Measurements from ENCODE around the gene LST1. TPM values are rescaled to one million over a fixed set of nuclear protein-coding genes. Genes with fewer than 3 reads are reported as not detected.

The LST1 gene
- total and polyA plus RNA-seq, 9 donors = 5.0 to 9.0 (median 7.0) TPM

DNA sequence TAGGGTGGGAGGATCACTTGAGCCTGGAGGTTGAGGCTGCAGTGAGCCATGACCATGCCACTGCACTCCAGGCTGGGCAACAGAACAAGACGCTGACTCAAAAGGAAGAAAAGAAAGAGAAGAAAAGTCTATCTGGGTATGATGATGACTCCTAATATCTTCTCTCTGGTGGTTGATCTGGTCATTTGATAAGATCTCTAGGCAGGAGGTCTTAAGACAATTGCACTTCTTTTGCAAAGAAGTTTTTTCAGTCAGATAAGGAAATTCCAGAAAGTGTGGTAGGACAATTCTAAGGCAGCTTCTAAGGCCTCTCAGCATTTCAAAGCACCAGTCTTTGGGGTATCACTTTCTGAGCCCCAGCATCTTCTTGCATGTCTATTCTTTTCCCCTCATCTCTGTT, 21.2 kb downstream of the LST1 start:
- H3K27me3 ChIP-seq (ENCODE audit: control insufficient read depth, insufficient read depth, low read length) = no peaks in the 10 kb centered on the region
- no peaks in the 10 kb centered on the region for H3K4me1 ChIP-seq (ENCODE audit: control insufficient read depth, insufficient read depth, low read length)
- no peaks in the 10 kb centered on the region for H3K9me3 ChIP-seq (replicated peaks; ENCODE audit: control insufficient read depth, low read depth, low read length)
- no peak overlapping the region for H3K27ac ChIP-seq (ENCODE audit: low read length)
- no peak for DNase-seq
- H3K4me3 ChIP-seq (ENCODE audit: low read length) = no peak overlapping the region
- no CpG with 5 or more reads among the region's 1 CpG for WGBS (ENCODE audit: insufficient coverage)
- no peaks in the 10 kb centered on the region for H3K36me3 ChIP-seq (ENCODE audit: control insufficient read depth, insufficient read depth, low read length)

DNA sequence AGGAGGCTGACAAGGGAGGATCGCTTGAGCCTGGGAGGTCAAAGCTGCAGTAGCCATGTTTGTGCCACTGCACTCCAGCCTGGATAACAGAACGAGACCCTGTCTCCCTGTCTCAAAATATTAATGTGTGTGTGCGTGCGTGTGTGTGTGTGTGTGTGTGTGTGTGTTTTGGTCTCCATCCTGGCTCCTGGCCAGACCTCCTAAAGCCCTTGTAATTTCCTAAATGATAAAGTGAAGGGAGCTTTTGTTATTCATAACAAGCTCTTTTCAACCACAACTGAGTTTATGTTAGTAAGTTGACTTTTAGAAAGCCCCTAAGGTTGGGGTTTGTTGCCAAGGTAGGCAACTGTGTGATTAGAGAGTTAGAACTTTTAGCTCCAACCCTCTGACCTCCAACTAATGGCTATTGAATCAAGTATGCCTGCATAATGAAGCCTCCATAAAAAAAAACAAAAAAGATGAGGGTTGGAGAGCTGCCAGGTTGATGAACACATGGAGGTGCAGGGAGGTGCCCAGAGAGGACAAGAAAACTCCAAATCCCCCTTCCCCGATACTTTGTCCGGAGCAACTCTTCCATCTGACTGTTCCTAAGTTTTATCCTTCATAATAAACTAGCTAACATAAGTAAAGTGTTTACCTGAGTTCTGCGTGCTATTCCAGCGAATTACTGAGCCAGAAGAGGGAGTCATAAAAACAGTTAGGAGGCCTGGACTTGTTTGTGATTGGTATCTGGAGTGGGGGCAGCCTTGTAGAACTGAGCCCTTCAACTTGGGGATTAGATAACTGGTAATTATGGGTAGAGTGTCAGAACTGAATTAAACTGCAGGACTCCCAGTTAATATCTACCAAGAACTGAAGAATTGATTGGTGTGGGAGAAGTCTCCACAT, 23.7 kb downstream of the LST1 start:
- no peak overlapping the region for H3K4me3 ChIP-seq (ENCODE audit: low read length)
- no peak for DNase-seq
- 63% methylated on average over 3 of the region's 8 CpGs for WGBS (ENCODE audit: insufficient coverage)

DNA sequence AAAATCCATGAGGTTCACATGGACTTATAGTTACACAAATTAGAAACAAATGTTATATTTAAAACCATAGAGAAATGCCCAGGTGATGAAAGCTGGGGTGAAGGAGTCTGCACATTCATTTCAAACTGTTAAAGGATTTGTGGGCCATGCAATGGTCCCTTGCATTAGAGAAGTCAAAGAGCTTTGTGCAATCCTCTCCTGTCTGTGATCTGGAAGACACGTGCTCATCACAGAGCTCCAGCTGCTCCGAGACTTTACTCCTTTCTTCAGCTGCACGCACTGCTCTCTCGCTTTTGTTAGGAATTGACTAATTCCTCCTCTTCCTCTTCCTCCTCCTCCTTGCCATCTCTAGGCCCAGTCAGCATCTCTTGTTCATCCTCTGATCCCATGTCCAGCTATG, 24.9 kb downstream of the LST1 start:
- no peaks in the 10 kb centered on the region for H3K36me3 ChIP-seq (ENCODE audit: control insufficient read depth, insufficient read depth, low read length)
- peak; percentile 56 for DNase-seq
- H3K4me3 ChIP-seq (ENCODE audit: low read length) = no peak overlapping the region
- H3K9me3 ChIP-seq (replicated peaks; ENCODE audit: control insufficient read depth, low read depth, low read length) = no peaks in the 10 kb centered on the region
- 35% methylated on average over 4 of the region's 4 CpGs for WGBS (ENCODE audit: insufficient coverage)
- H3K4me1 ChIP-seq (ENCODE audit: control insufficient read depth, insufficient read depth, low read length) = no peaks in the 10 kb centered on the region
- H3K27ac ChIP-seq (ENCODE audit: low read length) = peak overlapping the region; percentile 7
- peaks cover 2% of the 10 kb centered on the region for H3K27me3 ChIP-seq (ENCODE audit: control insufficient read depth, insufficient read depth, low read length)

More for the DNA sequence above, 23.7 kb downstream of the LST1 start:
- Histone ChIP-seq H3K36me3 (ENCODE audit: control insufficient read depth, insufficient read depth, low read length) (no peaks in the 10 kb centered on the region), H3K4me1 (ENCODE audit: control insufficient read depth, insufficient read depth, low read length) (no peaks in the 10 kb centered on the region), H3K27me3 (ENCODE audit: control insufficient read depth, insufficient read depth, low read length) (peaks cover 2% of the 10 kb centered on the region), H3K9me3 (replicated peaks; ENCODE audit: control insufficient read depth, low read depth, low read length) (no peaks in the 10 kb centered on the region), H3K27ac (ENCODE audit: low read length) (no peak overlapping the region)

DNA sequence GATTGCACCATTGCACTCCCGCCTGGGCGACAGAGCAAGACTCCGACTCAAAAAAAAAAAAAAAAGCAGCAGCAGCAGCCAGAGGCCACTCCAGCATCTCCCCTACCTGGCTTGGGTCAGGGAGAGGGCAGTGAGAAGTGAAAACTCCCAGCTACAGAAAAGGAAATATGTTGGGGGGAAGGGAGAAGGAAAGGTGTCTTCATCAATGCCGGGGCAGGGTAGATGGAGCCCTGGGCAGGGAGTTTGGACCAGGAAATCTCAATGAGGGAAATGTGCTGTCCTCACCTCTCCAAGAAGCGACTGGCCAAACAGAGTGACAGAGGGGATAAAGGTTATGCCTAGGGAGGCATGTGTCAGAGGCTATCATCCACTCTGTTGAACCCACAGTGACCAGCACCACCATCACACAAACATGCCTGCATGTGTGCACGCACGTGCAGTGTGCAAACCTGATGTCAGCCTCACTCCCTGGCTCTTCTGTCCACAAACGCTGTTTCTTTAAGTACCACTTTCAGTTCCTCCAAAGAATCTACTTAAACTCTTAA, 28.1 kb downstream of the LST1 start:
- no peak for DNase-seq
- H3K4me3 ChIP-seq (ENCODE audit: low read length) = no peak overlapping the region
- H3K27me3 ChIP-seq (ENCODE audit: control insufficient read depth, insufficient read depth, low read length) = peaks cover 2% of the 10 kb centered on the region
- no peaks in the 10 kb centered on the region for H3K4me1 ChIP-seq (ENCODE audit: control insufficient read depth, insufficient read depth, low read length)
- no peak overlapping the region for H3K27ac ChIP-seq (ENCODE audit: low read length)
- 85% methylated on average over 3 of the region's 8 CpGs for WGBS (ENCODE audit: insufficient coverage)
- no peaks in the 10 kb centered on the region for H3K9me3 ChIP-seq (replicated peaks; ENCODE audit: control insufficient read depth, low read depth, low read length)
- peaks cover 3% of the 10 kb centered on the region for H3K36me3 ChIP-seq (ENCODE audit: control insufficient read depth, insufficient read depth, low read length)

DNA sequence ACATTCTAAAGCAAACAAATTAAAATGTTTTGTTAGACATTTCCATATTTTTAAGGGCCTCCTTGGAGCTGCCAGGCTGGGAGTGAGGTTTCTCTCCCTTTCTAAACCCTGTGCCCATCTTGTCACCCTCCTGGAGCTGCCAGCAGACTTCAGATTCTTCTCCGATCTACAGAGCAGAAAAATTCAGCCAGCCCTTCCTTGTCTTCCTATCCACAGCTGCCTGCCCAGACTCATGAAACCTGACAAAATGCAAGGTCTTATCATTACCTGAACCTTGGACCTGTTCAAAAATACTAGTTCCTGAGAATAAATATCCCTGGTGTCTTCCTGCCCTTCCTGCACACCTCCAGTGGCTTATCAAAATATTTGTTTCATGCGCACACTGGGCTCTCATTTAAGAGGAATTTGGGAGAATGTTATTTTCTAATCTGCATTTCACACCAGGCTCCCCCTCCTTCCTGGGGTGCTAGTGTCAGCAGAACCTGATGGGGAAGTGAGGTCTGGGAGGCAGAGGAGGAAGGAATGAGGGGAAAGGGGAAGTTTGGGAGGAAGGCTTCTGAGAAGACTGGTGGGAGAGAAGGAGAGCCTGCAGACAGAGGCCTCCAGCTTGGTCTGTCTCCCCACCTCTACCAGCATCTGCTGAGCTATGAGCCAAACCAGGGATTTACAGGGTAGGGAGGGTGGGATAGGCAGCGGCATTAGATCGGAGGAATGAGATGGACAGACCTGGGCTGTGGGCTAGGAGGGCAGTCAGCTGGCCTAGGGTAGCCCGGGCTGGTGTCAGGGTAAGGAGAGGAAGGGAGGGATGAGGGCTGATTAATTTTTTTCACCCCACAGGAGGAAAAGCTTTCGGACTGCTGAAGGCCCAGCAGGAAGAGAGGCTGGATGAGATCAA, 28.9 kb downstream of the LST1 start, which contains the start of gene AIF1:
Gene AIF1 (plus strand): TSS at position 551 of the 895 bp plus-strand sequence. CDS start 96 bp downstream, at position 647.
- H3K27me3 ChIP-seq (ENCODE audit: control insufficient read depth, insufficient read depth, low read length) = peaks cover 2% of the 10 kb centered on the region
- H3K9me3 ChIP-seq (replicated peaks; ENCODE audit: control insufficient read depth, low read depth, low read length) = no peaks in the 10 kb centered on the region
- DNase-seq = peak; percentile 66
- H3K4me3 ChIP-seq (ENCODE audit: low read length) = peak within 1 kb of the TSS; percentile 24
- no peak within 1 kb of the TSS for H3K27ac ChIP-seq (ENCODE audit: low read length)
- 13% methylated on average over 3 of the region's 6 CpGs for WGBS (ENCODE audit: insufficient coverage)
- H3K36me3 ChIP-seq (ENCODE audit: control insufficient read depth, insufficient read depth, low read length) = peaks cover 3% of the 10 kb centered on the region
- no peaks in the 10 kb centered on the region for H3K4me1 ChIP-seq (ENCODE audit: control insufficient read depth, insufficient read depth, low read length)

DNA sequence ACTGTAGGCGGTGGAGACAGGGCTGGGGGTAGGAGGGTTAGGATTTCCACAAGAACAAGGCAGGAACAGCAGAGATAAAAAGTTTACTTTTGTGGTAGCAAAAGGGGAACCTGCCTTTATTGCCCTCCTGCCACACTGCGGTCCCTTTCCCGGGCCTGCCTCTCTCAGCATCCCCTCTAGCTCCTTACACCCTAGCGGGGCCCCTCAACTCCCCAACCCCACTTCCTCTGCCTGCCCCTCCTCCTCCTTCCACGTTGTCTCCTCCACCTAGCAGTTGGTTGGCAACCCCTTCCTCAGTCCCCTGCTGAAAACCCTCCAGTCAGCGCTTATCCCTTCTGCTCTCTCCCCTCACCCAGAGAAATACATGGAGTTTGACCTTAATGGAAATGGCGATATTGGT, 29.7 kb downstream of the LST1 start:
- 13% methylated on average over 5 of the region's 7 CpGs for WGBS (ENCODE audit: insufficient coverage)
- Histone ChIP-seq H3K36me3 (ENCODE audit: control insufficient read depth, insufficient read depth, low read length) (peaks cover 3% of the 10 kb centered on the region), H3K27me3 (ENCODE audit: control insufficient read depth, insufficient read depth, low read length) (peaks cover 2% of the 10 kb centered on the region), H3K4me3 (ENCODE audit: low read length) (peak overlapping the region; percentile 24), H3K9me3 (replicated peaks; ENCODE audit: control insufficient read depth, low read depth, low read length) (no peaks in the 10 kb centered on the region), H3K27ac (ENCODE audit: low read length) (no peak overlapping the region), H3K4me1 (ENCODE audit: control insufficient read depth, insufficient read depth, low read length) (no peaks in the 10 kb centered on the region)
- no peak for DNase-seq

DNA sequence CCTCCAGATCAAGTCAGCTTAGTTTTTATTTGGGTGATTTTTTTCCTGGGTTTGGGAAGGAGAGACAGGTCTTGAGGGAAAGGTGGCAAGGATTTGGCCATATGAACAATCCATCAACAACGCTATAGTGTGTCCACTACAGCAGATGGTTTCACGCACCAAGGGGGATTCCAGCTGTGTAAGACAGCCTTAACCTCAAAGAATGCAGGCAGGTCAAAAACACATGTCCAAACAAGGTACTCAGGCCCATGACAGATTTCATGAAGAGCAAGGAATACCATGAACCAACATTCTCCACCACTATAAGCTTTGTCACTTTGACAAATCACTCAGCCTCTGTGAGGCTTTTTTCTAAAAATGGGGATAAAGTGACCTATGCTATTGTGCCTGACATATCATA, 30.9 kb downstream of the LST1 start:
- WGBS (ENCODE audit: insufficient coverage) = 86% methylated on average over 1 of the region's 2 CpGs

DNA sequence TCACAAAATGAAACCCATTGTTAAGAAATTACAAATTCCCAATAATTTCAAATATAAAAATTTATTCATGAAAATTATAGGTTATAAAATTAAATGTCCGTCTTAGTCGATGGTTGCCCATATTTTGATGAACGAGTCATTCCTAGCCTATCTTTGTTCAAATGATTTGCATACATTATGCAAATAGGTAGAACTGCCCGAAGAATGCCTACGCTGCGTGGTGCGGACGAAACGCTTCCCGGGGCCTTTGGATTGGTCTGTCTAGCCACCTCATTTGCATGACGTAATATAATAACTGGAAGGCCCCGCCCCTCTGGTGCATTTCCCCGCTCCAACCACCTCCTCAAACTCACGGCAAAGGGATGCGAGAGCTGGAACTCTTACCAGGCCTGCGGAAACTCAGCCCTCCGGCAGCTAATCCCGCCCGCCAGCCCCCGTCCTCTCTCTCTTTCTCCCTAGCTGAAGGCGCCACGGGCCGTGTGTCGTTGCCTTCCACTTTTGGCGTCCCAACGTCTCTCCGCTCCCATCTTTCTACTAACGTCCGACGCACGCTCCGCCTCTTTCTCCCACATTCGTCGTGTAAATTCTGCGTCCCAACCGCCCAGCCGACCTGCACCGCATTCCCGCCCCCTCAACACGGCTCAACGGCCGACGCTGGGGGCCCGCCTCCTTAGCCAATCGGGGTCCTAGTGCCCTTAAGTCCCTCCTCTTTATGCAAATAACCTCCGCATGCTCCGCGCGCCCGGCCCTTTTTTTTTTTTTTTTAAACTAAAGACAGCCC, 33.9 kb downstream of the LST1 start:
- Histone ChIP-seq H3K9me3 (replicated peaks; ENCODE audit: control insufficient read depth, low read depth, low read length) (no peaks in the 10 kb centered on the region), H3K4me1 (ENCODE audit: control insufficient read depth, insufficient read depth, low read length) (peaks cover 10% of the 10 kb centered on the region), H3K36me3 (ENCODE audit: control insufficient read depth, insufficient read depth, low read length) (peaks cover 28% of the 10 kb centered on the region), H3K27ac (ENCODE audit: low read length) (peak overlapping the region; percentile 100), H3K4me3 (ENCODE audit: low read length) (peak overlapping the region; percentile 67), H3K27me3 (ENCODE audit: control insufficient read depth, insufficient read depth, low read length) (no peaks in the 10 kb centered on the region)
- peak; percentile 100 for DNase-seq
- WGBS (ENCODE audit: insufficient coverage) = 0% methylated on average over 34 of the region's 50 CpGs

More for the DNA sequence above, 30.9 kb downstream of the LST1 start:
- Histone ChIP-seq H3K9me3 (replicated peaks; ENCODE audit: control insufficient read depth, low read depth, low read length) (no peaks in the 10 kb centered on the region), H3K4me1 (ENCODE audit: control insufficient read depth, insufficient read depth, low read length) (peaks cover 4% of the 10 kb centered on the region), H3K4me3 (ENCODE audit: low read length) (no peak overlapping the region), H3K36me3 (ENCODE audit: control insufficient read depth, insufficient read depth, low read length) (peaks cover 3% of the 10 kb centered on the region), H3K27ac (ENCODE audit: low read length) (no peak overlapping the region), H3K27me3 (ENCODE audit: control insufficient read depth, insufficient read depth, low read length) (peaks cover 2% of the 10 kb centered on the region)
- no peak for DNase-seq

DNA sequence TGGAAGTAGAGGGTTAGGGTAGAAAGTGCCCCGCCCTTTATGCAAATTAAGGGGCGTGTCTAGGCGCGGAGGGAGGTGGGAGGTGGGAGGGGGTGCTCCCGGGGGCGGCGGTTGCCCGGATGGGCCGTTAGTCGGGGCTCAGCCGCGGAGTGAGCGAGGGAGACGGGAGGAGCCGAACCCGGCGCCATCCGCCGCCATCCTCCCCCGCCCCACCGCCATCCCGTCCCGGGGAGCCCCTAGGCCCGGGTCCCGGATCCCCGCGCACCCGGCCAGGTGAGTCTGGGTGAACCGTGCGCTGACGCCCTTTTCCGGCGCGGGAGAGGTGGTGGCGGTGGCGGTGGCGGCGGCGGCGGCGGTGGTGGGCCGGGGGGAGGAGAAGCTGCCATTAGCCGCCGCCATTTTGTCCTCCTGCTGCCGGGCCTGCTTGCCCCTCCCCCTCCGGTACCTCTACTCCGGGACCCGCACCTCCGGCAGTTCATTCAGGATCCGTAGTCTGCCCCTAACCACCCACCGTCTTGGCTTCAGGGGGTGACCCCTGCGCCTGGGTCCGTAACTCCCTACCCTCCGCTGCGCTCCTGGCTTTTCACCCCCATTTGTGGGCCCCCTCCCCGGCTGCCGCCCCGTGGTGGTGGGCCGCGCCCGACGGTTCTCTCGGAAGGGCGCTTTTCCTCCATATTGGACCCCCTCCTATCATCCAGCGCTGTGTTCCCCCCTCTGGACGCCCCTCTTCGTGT, 34.7 kb downstream of the LST1 start, which contains the start of gene PRRC2A:
Gene PRRC2A (plus strand): TSS at position 130 of the 734 bp plus-strand sequence. CDS start 2,075 bp downstream, outside the sequence.
- H3K36me3 ChIP-seq (ENCODE audit: control insufficient read depth, insufficient read depth, low read length) = peaks cover 36% of the 10 kb centered on the region
- under 1% methylated on average over 59 of the region's 67 CpGs for WGBS (ENCODE audit: insufficient coverage)
- no peaks in the 10 kb centered on the region for H3K27me3 ChIP-seq (ENCODE audit: control insufficient read depth, insufficient read depth, low read length)
- peaks cover 10% of the 10 kb centered on the region for H3K4me1 ChIP-seq (ENCODE audit: control insufficient read depth, insufficient read depth, low read length)
- H3K4me3 ChIP-seq (ENCODE audit: low read length) = peak within 1 kb of the TSS; percentile 76
- DNase-seq = peak; percentile 87
- H3K27ac ChIP-seq (ENCODE audit: low read length) = peak within 1 kb of the TSS; percentile 100
- no peaks in the 10 kb centered on the region for H3K9me3 ChIP-seq (replicated peaks; ENCODE audit: control insufficient read depth, low read depth, low read length)
